Neural crest cell (in vitro differentiated cells): ENCODE measurements around the gene ERC2. TPM values are rescaled to one million over a fixed set of nuclear protein-coding genes. Genes with fewer than 3 reads are reported as not detected.

ENCODE experiments used
- DNase-seq: peaks from one replicate; pipeline ENCODE4 v3.0.0; 2021; ENCODE audit warnings: low read depth, mixed read lengths, low spot score
- H3K27ac Mint-ChIP-seq: one replicate; pipeline ENCODE4 v1.8.0; 2021; ENCODE audit warnings: mild to moderate bottlenecking, mixed read lengths; ENCODE audit not compliant: unreplicated experiment
- H3K27me3 Mint-ChIP-seq: 2 replicates; pipeline ENCODE4 v1.8.0; 2021; ENCODE audit warnings: low read depth, mild to moderate bottlenecking, mixed read lengths
- H3K36me3 Mint-ChIP-seq: 2 replicates; pipeline ENCODE4 v1.8.0; 2021; ENCODE audit warnings: low read depth, mild to moderate bottlenecking, mixed read lengths
- H3K4me1 Mint-ChIP-seq: 2 replicates; pipeline ENCODE4 v1.8.0; 2021; ENCODE audit warnings: mixed read lengths
- H3K4me3 Mint-ChIP-seq: one replicate; pipeline ENCODE4 v1.8.0; 2021; ENCODE audit warnings: mild to moderate bottlenecking, mixed read lengths
- H3K9me3 Mint-ChIP-seq: 2 replicates; pipeline ENCODE4 v1.8.0; 2021; ENCODE audit warnings: mixed read lengths
- total RNA-seq: library from RNA; stranded (reverse); gene quantifications from 2 replicates; pipeline ENCODE4 v1.2.1, GENCODE V29; 2021
- TF ChIP-seq, protein P1 (sequence below): fragments of 200-600 bp; sonication (generic); conservative IDR thresholded peaks from 2 replicates; pipeline ENCODE4 v1.5.0; 2021; ENCODE audit warnings: antibody characterized with exemption, mild to moderate bottlenecking

ERC2 gene
- total RNA-seq, 1 donor from 2014 or later: 13.5 TPM

DNA sequence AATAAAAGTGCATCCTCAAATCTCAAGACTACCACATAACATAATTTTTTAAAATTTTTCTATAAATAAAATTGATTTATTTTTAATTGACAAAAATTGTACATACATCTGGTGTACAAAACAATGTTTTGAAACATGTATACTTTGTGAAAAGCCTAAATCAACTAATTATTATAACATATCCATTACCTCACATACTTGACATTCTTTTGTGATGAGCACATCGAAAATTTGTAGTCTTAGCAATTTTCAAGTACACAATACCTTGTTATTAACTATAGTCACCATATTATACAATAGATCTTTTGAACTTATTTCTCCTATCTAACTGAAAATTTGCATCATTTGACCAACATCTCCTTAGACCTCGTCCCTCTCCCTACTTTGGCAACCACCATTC lies 973.3 kb downstream of the ERC2 start:
- TF ChIP-seq, protein P1, sequence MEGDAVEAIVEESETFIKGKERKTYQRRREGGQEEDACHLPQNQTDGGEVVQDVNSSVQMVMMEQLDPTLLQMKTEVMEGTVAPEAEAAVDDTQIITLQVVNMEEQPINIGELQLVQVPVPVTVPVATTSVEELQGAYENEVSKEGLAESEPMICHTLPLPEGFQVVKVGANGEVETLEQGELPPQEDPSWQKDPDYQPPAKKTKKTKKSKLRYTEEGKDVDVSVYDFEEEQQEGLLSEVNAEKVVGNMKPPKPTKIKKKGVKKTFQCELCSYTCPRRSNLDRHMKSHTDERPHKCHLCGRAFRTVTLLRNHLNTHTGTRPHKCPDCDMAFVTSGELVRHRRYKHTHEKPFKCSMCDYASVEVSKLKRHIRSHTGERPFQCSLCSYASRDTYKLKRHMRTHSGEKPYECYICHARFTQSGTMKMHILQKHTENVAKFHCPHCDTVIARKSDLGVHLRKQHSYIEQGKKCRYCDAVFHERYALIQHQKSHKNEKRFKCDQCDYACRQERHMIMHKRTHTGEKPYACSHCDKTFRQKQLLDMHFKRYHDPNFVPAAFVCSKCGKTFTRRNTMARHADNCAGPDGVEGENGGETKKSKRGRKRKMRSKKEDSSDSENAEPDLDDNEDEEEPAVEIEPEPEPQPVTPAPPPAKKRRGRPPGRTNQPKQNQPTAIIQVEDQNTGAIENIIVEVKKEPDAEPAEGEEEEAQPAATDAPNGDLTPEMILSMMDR: no peak
- no peak for DNase-seq
- Mint-ChIP-seq H3K4me1 (peaks cover 5% of the 10 kb centered on the region), H3K27ac (no peak overlapping the region), H3K36me3 (no peaks in the 10 kb centered on the region), H3K9me3 (no peaks in the 10 kb centered on the region), H3K27me3 (peaks cover 37% of the 10 kb centered on the region), H3K4me3 (no peak overlapping the region)

DNA sequence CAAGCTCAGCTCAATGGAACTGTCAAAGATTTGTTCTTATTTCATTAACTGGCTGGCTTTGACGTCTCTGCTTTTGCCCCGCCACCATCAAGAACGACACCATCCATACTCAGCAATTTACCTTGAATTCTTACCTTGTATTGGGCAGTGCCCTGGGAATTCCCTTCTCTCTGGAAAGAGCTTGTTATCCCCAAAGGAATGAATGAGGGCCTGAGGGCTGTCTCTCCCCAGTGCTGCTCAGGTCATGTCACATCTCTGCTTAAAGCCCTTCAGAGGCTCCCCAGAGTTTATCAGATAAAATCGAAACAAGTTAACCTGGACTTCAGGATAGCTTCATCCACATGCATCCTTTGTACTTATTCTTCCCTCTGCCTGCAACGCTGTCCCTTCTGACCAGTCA lies 975.3 kb downstream of the ERC2 start:
- H3K27me3 Mint-ChIP-seq: peaks cover 55% of the 10 kb centered on the region
- H3K4me1 Mint-ChIP-seq: peaks cover 18% of the 10 kb centered on the region

DNA sequence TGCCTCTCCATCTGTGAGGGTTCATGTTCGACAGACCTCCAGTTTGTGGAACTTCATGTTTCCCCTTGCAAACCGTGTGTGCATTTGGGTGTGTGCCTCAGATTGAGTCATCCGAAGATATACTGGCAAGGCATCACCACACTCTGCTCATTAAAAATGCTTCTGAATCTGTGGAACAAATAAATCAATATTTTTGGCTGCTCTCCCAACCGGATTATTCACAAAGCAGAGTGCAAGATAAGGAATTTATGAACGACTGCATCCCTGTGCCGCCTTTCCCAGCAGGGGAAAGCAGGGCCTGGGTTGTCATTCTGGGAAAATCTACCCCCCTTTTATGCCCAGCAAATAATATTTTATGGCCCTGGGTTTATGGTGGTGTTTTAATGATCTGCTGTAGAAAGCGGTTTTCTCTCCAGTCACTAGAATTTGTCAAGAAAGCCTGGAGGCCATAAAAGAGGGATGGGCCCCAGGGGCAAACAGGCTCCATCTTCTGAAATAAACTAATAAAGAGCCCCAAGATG lies 976.9 kb downstream of the ERC2 start:
- no peak for DNase-seq
- Mint-ChIP-seq H3K27me3 (peaks cover 70% of the 10 kb centered on the region), H3K4me1 (peaks cover 28% of the 10 kb centered on the region), H3K27ac (no peak overlapping the region), H3K4me3 (peak overlapping the region; percentile 39), H3K9me3 (no peaks in the 10 kb centered on the region), H3K36me3 (no peaks in the 10 kb centered on the region)
- TF ChIP-seq, protein P1: no peak

More for the DNA sequence above, 975.3 kb downstream of the ERC2 start:
- TF ChIP-seq, protein P1: no peak
- no peak for DNase-seq
- no peaks in the 10 kb centered on the region for H3K36me3 Mint-ChIP-seq
- H3K9me3 Mint-ChIP-seq: no peaks in the 10 kb centered on the region
- H3K4me3 Mint-ChIP-seq: no peak overlapping the region
- H3K27ac Mint-ChIP-seq: no peak overlapping the region

DNA sequence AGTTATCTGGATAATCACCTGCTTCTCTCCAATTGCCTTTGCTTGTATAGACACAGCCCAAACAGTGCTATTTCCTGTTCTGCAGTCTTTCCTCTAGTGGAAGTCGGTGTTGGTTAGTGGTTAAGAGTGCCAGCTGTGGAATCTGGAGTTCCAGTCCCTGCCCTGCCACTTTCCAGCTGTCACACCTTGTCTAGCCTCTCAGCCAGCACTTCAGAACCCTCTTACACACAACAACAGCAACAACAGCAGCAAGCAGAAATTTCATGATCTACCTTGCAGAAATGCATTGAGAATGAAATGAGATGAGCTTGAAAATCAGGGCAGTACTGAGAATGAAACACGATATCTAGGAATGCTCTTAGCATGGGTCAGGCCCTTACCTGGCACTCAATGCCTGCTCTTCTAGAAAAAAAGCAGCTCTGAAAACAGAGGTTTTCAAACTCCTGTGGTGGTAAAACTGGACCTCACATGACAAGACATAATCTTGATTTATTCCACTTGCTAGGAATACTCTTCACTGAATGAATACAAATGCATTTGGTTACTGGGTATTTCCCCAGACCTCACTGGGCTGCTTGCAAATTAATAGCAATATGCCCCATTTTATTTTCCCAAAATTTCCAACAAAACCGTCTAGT lies 977.9 kb downstream of the ERC2 start:
- peaks cover 79% of the 10 kb centered on the region for H3K27me3 Mint-ChIP-seq
- H3K27ac Mint-ChIP-seq: no peak overlapping the region
- no peaks in the 10 kb centered on the region for H3K9me3 Mint-ChIP-seq
- H3K4me3 Mint-ChIP-seq: peak overlapping the region; percentile 93
- no peak for DNase-seq
- TF ChIP-seq, protein P1: no peak
- H3K4me1 Mint-ChIP-seq: peaks cover 35% of the 10 kb centered on the region
- no peaks in the 10 kb centered on the region for H3K36me3 Mint-ChIP-seq

DNA sequence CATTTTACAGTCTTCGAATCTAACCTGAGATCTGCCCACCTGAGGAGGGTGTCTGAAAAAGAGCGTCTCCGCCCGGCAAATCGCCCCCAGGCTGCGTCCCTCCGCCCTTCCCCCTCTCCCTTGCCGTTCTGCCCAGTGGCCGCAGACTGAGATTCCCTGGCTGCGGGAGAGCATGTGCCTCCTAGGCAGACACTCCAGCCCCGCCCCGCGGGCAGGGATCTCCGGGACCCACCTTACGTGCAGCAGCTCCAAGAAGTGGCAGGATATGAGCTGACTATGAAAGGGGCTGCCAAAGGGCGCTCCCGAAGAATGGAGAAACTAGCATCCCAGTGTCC lies 978.5 kb downstream of the ERC2 start:
- Mint-ChIP-seq H3K4me1 (peaks cover 38% of the 10 kb centered on the region), H3K9me3 (no peaks in the 10 kb centered on the region), H3K4me3 (peak overlapping the region; percentile 93), H3K36me3 (no peaks in the 10 kb centered on the region), H3K27ac (no peak overlapping the region), H3K27me3 (peaks cover 83% of the 10 kb centered on the region)
- DNase-seq: peak; percentile 14
- TF ChIP-seq, protein P1: no peak
